Iris pigment epithelial cell (primary cell): ENCODE results near the gene SLC5A11.

Experiments
- DNase-seq: peaks from one replicate; pipeline ENCODE4 v3.0.0-alpha.2; 2011; ENCODE audit warnings: low read depth

Gene SLC5A11

GRCh38 chr16:24918641-24919040 lies 72.9 kb downstream of the SLC5A11 start:
- no peak for DNase-seq

- no peak for DNase-seq
Measured at GRCh38 chr16:24919536-24919935, 73.8 kb downstream of the SLC5A11 start.

- no peak for DNase-seq
Measured at GRCh38 chr16:24920568-24920967, 74.8 kb downstream of the SLC5A11 start.

GRCh38 chr16:24921229-24921628 lies 75.5 kb downstream of the SLC5A11 start:
- DNase-seq = no peak

GRCh38 chr16:24925163-24925562 lies 79.4 kb downstream of the SLC5A11 start:
- no peak for DNase-seq

GRCh38 chr16:24929409-24929808 lies 83.6 kb downstream of the SLC5A11 start:
- no peak for DNase-seq

GRCh38 chr16:24930440-24930839 lies 84.7 kb downstream of the SLC5A11 start:
- DNase-seq = no peak

GRCh38 chr16:24931091-24931490 lies 85.3 kb downstream of the SLC5A11 start:
- no peak for DNase-seq

GRCh38 chr16:24935336-24935735 lies 89.6 kb downstream of the SLC5A11 start:
- DNase-seq = no peak

GRCh38 chr16:24936151-24936550 lies 90.4 kb downstream of the SLC5A11 start:
- DNase-seq = peak; percentile 62

GRCh38 chr16:24939224-24939623 lies 93.5 kb downstream of the SLC5A11 start:
- DNase-seq = no peak

GRCh38 chr16:24939738-24940137 lies 94.0 kb downstream of the SLC5A11 start:
- no peak for DNase-seq

GRCh38 chr16:24943471-24943870 lies 97.7 kb downstream of the SLC5A11 start:
- peak; percentile 11 for DNase-seq

- no peak for DNase-seq
Measured at GRCh38 chr16:24944206-24944605, 98.4 kb downstream of the SLC5A11 start.

- no peak for DNase-seq
Measured at GRCh38 chr16:24946155-24946554, 100.4 kb downstream of the SLC5A11 start.

GRCh38 chr16:24950275-24950674 lies 104.5 kb downstream of the SLC5A11 start:
- DNase-seq = peak; percentile 86

GRCh38 chr16:24953306-24953705 lies 107.5 kb downstream of the SLC5A11 start:
- no peak for DNase-seq

- DNase-seq = no peak
Measured at GRCh38 chr16:24953721-24954120, 108.0 kb downstream of the SLC5A11 start.

GRCh38 chr16:24954137-24954536 lies 108.4 kb downstream of the SLC5A11 start:
- no peak for DNase-seq

- no peak for DNase-seq
Measured at GRCh38 chr16:24955975-24956731, 110.4 kb downstream of the SLC5A11 start.

GRCh38 chr16:24957887-24958286 lies 112.1 kb downstream of the SLC5A11 start:
- DNase-seq = no peak
